ENCODE results near the gene PARP6. TPM values are rescaled to one million over a fixed set of nuclear protein-coding genes. Genes with fewer than 3 reads are reported as not detected.

PARP6 gene
- total RNA-seq, 1 donor from 2014 or later = 46.4 TPM

GRCh38 chr15:72207558-72208085, 64.7 kb downstream of the PARP6 start:
- no peak for ATAC-seq

GRCh38 chr15:72206677-72207000, 65.7 kb downstream of the PARP6 start:
- intact Hi-C loops (cut with DNase I) = no loop called here
- ATAC-seq (no peak), DNase-seq (ENCODE audit: missing footprints) (no peak)

More at GRCh38 chr15:72207558-72208085, 64.7 kb downstream of the PARP6 start:
- intact Hi-C loops (cut with DNase I) = no loop called here
- no peak for DNase-seq (ENCODE audit: missing footprints)

GRCh38 chr15:72205896-72206676, 66.3 kb downstream of the PARP6 start:
- no peak for DNase-seq (ENCODE audit: missing footprints)
- ATAC-seq = no peak
- intact Hi-C loops (cut with DNase I) = no loop called here

GRCh38 chr15:72205273-72205672, 67.1 kb downstream of the PARP6 start:
- no peak for DNase-seq (ENCODE audit: missing footprints)
- no peak for ATAC-seq
- intact Hi-C loops (cut with DNase I) = no loop called here

GRCh38 chr15:72203507-72203837, 68.9 kb downstream of the PARP6 start:
- intact Hi-C loops (cut with DNase I) = loop anchor here (1.0 to 5.0 kb wide), 3 partner anchors 19 to 69 kb away; partner anchors contain the start of gene PARP6
- ATAC-seq (peak; percentile 84), DNase-seq (ENCODE audit: missing footprints) (peak; percentile 78)

- intact Hi-C loops (cut with DNase I) = loop anchor here (1.0 to 5.0 kb wide), 3 partner anchors 20 to 69 kb away; partner anchors contain the start of gene PARP6
- DNase-seq (ENCODE audit: missing footprints) (no peak), ATAC-seq (no peak)
Measured at GRCh38 chr15:72202801-72203506, 69.4 kb downstream of the PARP6 start.

- ATAC-seq (no peak), DNase-seq (ENCODE audit: missing footprints) (no peak)
- intact Hi-C loops (cut with DNase I) = loop anchor here (2.0 to 5.0 kb wide), 2 partner anchors 20 to 70 kb away; partner anchors contain the start of gene PARP6
Measured at GRCh38 chr15:72202302-72202701, 70.1 kb downstream of the PARP6 start.

GRCh38 chr15:72201391-72201921, 70.9 kb downstream of the PARP6 start:
- ATAC-seq (no peak), DNase-seq (ENCODE audit: missing footprints) (no peak)
- intact Hi-C loops (cut with DNase I) = loop anchor here (5.0 kb wide), 1 partner anchor 71 kb away; the partner anchor contains the start of gene PARP6

- intact Hi-C loops (cut with DNase I) = loop anchor here (5.0 kb wide), 1 partner anchor 72 kb away; the partner anchor contains the start of gene PARP6
- DNase-seq (ENCODE audit: missing footprints) = no peak
- no peak for ATAC-seq
Measured at GRCh38 chr15:72200395-72201237, 71.7 kb downstream of the PARP6 start.

GRCh38 chr15:72199721-72200212, 72.6 kb downstream of the PARP6 start:
- intact Hi-C loops (cut with DNase I) = loop anchor here (2.0 to 5.0 kb wide), 2 partner anchors 73 to 87 kb away; partner anchors contain the start of gene PARP6
- DNase-seq (ENCODE audit: missing footprints) (peak; percentile 77), ATAC-seq (peak; percentile 60)

GRCh38 chr15:72199205-72199515, 73.2 kb downstream of the PARP6 start:
- ATAC-seq = no peak
- DNase-seq (ENCODE audit: missing footprints) = no peak
- intact Hi-C loops (cut with DNase I) = loop anchor here (2.0 kb wide), 1 partner anchor 88 kb away; no protein-coding TSS in a partner anchor

- intact Hi-C loops (cut with DNase I) = loop anchor here (2.0 kb wide), 1 partner anchor 88 kb away; no protein-coding TSS in a partner anchor
- ATAC-seq (no peak), DNase-seq (ENCODE audit: missing footprints) (no peak)
Measured at GRCh38 chr15:72198356-72199204, 73.8 kb downstream of the PARP6 start.

- DNase-seq (ENCODE audit: missing footprints) (no peak), ATAC-seq (peak; percentile 27)
- intact Hi-C loops (cut with DNase I) = loop anchor here (2.0 kb wide), 1 partner anchor 89 kb away; no protein-coding TSS in a partner anchor
Measured at GRCh38 chr15:72197460-72198355, 74.6 kb downstream of the PARP6 start, which contains the start of gene GRAMD2A. Gene GRAMD2A (minus strand): TSS chr15:72197787.

GRCh38 chr15:72197041-72197459, 75.3 kb downstream of the PARP6 start:
- intact Hi-C loops (cut with DNase I) = no loop called here
- ATAC-seq (no peak), DNase-seq (ENCODE audit: missing footprints) (no peak)

GRCh38 chr15:72196409-72197040, 75.8 kb downstream of the PARP6 start:
- ATAC-seq (no peak), DNase-seq (ENCODE audit: missing footprints) (no peak)
- intact Hi-C loops (cut with DNase I) = no loop called here

- intact Hi-C loops (cut with DNase I) = no loop called here
- DNase-seq (ENCODE audit: missing footprints) (peak; percentile 70), ATAC-seq (no peak)
Measured at GRCh38 chr15:72195101-72195511, 77.2 kb downstream of the PARP6 start.

Data from Right ventricle myocardium inferior (tissue), 1 donor.